Caco-2 (cell line): Measurements from ENCODE around the gene DUXA. TPM values are rescaled to one million over a fixed set of nuclear protein-coding genes. Genes with fewer than 3 reads are reported as not detected.
"Not testable (repeated sequence)": the region's sequence is repeated elsewhere in the genome, so short reads cannot be mapped to it uniquely, and the experiment has no call there.

ENCODE experiments used
- BruUV-seq: library from RNA; stranded (reverse); fragments of 400-500 nt; replicated peaks from 2 replicates; lab custom pipeline; 2021; lab: Mats Ljungman, UMichigan
- CTCF ChIA-PET: fragments of 300-600 bp; sonication (Branson Sonifier 250); formaldehyde crosslinking; loops from one replicate; lab custom pipeline; 2022; ENCODE audit warnings: antibody characterized with exemption; lab: Charles Lee
- POLR2A ChIA-PET: fragments of 300-600 bp; sonication (Branson Sonifier 250); formaldehyde crosslinking; loops from one replicate; lab custom pipeline; 2022; ENCODE audit warnings: antibody characterized with exemption; lab: Charles Lee
- DNase-seq, 2 experiments: peaks; one replicate each; pipeline versions ENCODE4 v3.0.0 to v3.0.0-alpha.2; 2020 to 2022
- H3K27me3 ChIP-seq: replicated peaks from 2 replicates; pipeline ENCODE4 v1.6.0; 2011; ENCODE audit warnings: low read length; ENCODE audit not compliant: control insufficient read depth, insufficient read depth
- H3K36me3 ChIP-seq: 2 replicates; pipeline ENCODE4 v1.5.1; 2011; ENCODE audit warnings: low read length; ENCODE audit not compliant: control insufficient read depth, insufficient read depth
- H3K4me1 ChIP-seq: fragments of 250-450 bp; sonication (Bioruptor Pico); 2 replicates; pipeline ENCODE4 v1.5.1; 2020; ENCODE audit warnings: mild to moderate bottlenecking
- H3K4me3 ChIP-seq: 2 replicates; pipeline ENCODE4 v1.5.1; 2011; ENCODE audit warnings: low read depth, mild to moderate bottlenecking, control low read depth, low read length
- H3K9me3 ChIP-seq: fragments of 250-450 bp; sonication (Bioruptor Pico); 2 replicates; pipeline ENCODE4 v1.5.1; 2020; ENCODE audit warnings: mild to moderate bottlenecking, moderate library complexity
- H3K27ac Mint-ChIP-seq: one replicate; pipeline ENCODE4 v1.8.0; 2022; ENCODE audit warnings: mixed read lengths; ENCODE audit not compliant: unreplicated experiment
- H3K27me3 Mint-ChIP-seq: one replicate; pipeline ENCODE4 v1.8.0; 2022; ENCODE audit warnings: mixed read lengths; ENCODE audit not compliant: insufficient read depth, unreplicated experiment
- H3K36me3 Mint-ChIP-seq: one replicate; pipeline ENCODE4 v1.8.0; 2022; ENCODE audit warnings: mild to moderate bottlenecking, mixed read lengths; ENCODE audit not compliant: insufficient read depth, unreplicated experiment
- H3K4me1 Mint-ChIP-seq: one replicate; pipeline ENCODE4 v1.8.0; 2022; ENCODE audit warnings: low read depth, mixed read lengths; ENCODE audit not compliant: unreplicated experiment
- H3K4me3 Mint-ChIP-seq: one replicate; pipeline ENCODE4 v1.8.0; 2022; ENCODE audit warnings: mild to moderate bottlenecking, moderate library complexity, mixed read lengths; ENCODE audit not compliant: unreplicated experiment
- H3K9me3 Mint-ChIP-seq: one replicate; pipeline ENCODE4 v1.8.0; 2022; ENCODE audit warnings: mixed read lengths; ENCODE audit not compliant: unreplicated experiment
- CTCF ChIP-seq, 2 experiments: fragments of 200-600 bp in 1 of 2; IDR thresholded peaks; 1 replicate in 1 of 2; 2 replicates in 1 of 2; pipeline versions ENCODE4 v1.5.1 to v1.8.0; 2011 to 2022; ENCODE audit warnings: antibody characterized with exemption in 1 of 2, control low read depth in 1 of 2, inconsistent platforms in 1 of 2, low read depth in 1 of 2, low read length in 1 of 2, mild to moderate bottlenecking in 1 of 2, moderate library complexity in 1 of 2; ENCODE audit not compliant: insufficient read depth in 1 of 2, severe bottlenecking in 1 of 2, unreplicated experiment in 1 of 2
- intact Hi-C: fragments of 100-400 bp; cut with micrococcal nuclease; formaldehyde crosslinking; loops from one replicate; pipeline ENCODE4 v1.10.0; 2022; ENCODE audit not compliant: unreplicated experiment
- total RNA-seq: library from RNA; stranded (reverse); gene quantifications from 2 replicates; pipeline ENCODE4 v1.2.3, GENCODE V29; 2022

DUXA gene
- total RNA-seq, 1 experiment from 2014 or later: not detected

GRCh38 chr19:57202160-57202559 is 34.9 kb upstream of the DUXA start:
- DNase-seq: no peak
- H3K9me3 Mint-ChIP-seq: no peaks in the 10 kb centered on the region
- Histone ChIP-seq H3K27me3 (no peaks in the 10 kb centered on the region), H3K36me3 (peaks cover 4% of the 10 kb centered on the region; the same call in 1 of the 2 replicates), H3K9me3 (no peaks in the 10 kb centered on the region), H3K4me1 (no peaks in the 10 kb centered on the region), H3K4me3 (no peak overlapping the region)
- CTCF ChIA-PET: no interaction called here
- no peaks in the 10 kb centered on the region for H3K4me1 Mint-ChIP-seq
- H3K36me3 Mint-ChIP-seq: peaks cover 26% of the 10 kb centered on the region
- H3K4me3 Mint-ChIP-seq: no peak overlapping the region
- no peak for TF ChIP-seq CTCF (IDR thresholded peaks at IDR 0.05; ENCODE audit: insufficient read depth in 1 of 2, low read depth in 1 of 2, low read length in 1 of 2, severe bottlenecking in 1 of 2, unreplicated experiment in 1 of 2)
- no peak overlapping the region for H3K27ac Mint-ChIP-seq
- intact Hi-C loops: no loop called here
- POLR2A ChIA-PET: no interaction called here
- H3K27me3 Mint-ChIP-seq: no peaks in the 10 kb centered on the region
- no TSS peak for BruUV-seq

- H3K27ac Mint-ChIP-seq, POLR2A ChIA-PET, H3K4me1 ChIP-seq, H3K9me3 ChIP-seq, H3K4me3 Mint-ChIP-seq, H3K27me3 ChIP-seq, intact Hi-C loops, H3K4me1 Mint-ChIP-seq, H3K4me3 ChIP-seq, BruUV-seq, H3K27me3 Mint-ChIP-seq, DNase-seq: not testable (repeated sequence)
- peaks cover 10% of the 10 kb centered on the region for H3K9me3 Mint-ChIP-seq
- CTCF ChIA-PET: interaction anchor here (0.6 kb wide), 1 partner anchor 1079 kb away, joined by 3 read pairs; no protein-coding TSS in a partner anchor
- H3K36me3 Mint-ChIP-seq: peaks cover 43% of the 10 kb centered on the region
- peaks cover 14% of the 10 kb centered on the region for H3K36me3 ChIP-seq
Measured at GRCh38 chr19:57197874-57198273, 30.6 kb upstream of the DUXA start.

- intact Hi-C loops: no loop called here
- ChIA-PET POLR2A (no interaction called here), CTCF (no interaction called here)
- Mint-ChIP-seq H3K36me3 (peaks cover 62% of the 10 kb centered on the region), H3K9me3 (peaks cover 30% of the 10 kb centered on the region), H3K4me1 (no peaks in the 10 kb centered on the region), H3K27me3 (no peaks in the 10 kb centered on the region), H3K4me3 (peak overlapping the region; percentile 95), H3K27ac (no peak overlapping the region)
- no TSS peak for BruUV-seq
- Histone ChIP-seq H3K36me3 (peaks cover 11% of the 10 kb centered on the region), H3K4me1 (0 out of 2 replicates have a peak, but pooled peaks cover 10% of the 10 kb centered on the region), H3K27me3 (no peaks in the 10 kb centered on the region), H3K9me3 (peaks cover 13% of the 10 kb centered on the region), H3K4me3 (no peak overlapping the region)
- TF ChIP-seq CTCF (IDR thresholded peaks at IDR 0.05; ENCODE audit: insufficient read depth in 1 of 2, low read depth in 1 of 2, low read length in 1 of 2, severe bottlenecking in 1 of 2, unreplicated experiment in 1 of 2): no peak
- no peak for DNase-seq
Measured at GRCh38 chr19:57192993-57193392, 25.7 kb upstream of the DUXA start.
